Trophoblast cell (in vitro differentiated cells and primary cell): ENCODE measurements around the gene RNASE12.

Experiments used
- DNase-seq, 2 donors: peaks; one replicate each; pipeline ENCODE4 v3.0.0-alpha.2; 2016
- H2AFZ ChIP-seq: 2 replicates; pipeline ENCODE4 v1.6.1; 2013; ENCODE audit warnings: low read length, moderate library complexity, mild to moderate bottlenecking; ENCODE audit not compliant: insufficient read depth, poor library complexity
- H2AK5ac ChIP-seq: 2 replicates; pipeline ENCODE4 v1.6.1; 2013; ENCODE audit warnings: mild to moderate bottlenecking, low read length
- H2BK120ac ChIP-seq: 2 replicates; pipeline ENCODE4 v1.6.1; 2013; ENCODE audit warnings: low read length, mild to moderate bottlenecking, moderate library complexity; ENCODE audit not compliant: insufficient read depth, poor library complexity
- H2BK12ac ChIP-seq: 2 replicates; pipeline ENCODE4 v1.6.1; 2013; ENCODE audit warnings: mild to moderate bottlenecking, low read length, moderate library complexity
- H2BK5ac ChIP-seq: 2 replicates; pipeline ENCODE4 v1.6.1; 2013; ENCODE audit warnings: low read length, low read depth, moderate library complexity, mild to moderate bottlenecking; ENCODE audit not compliant: poor library complexity
- H3K14ac ChIP-seq: 2 replicates; pipeline ENCODE4 v1.6.1; 2013; ENCODE audit warnings: mild to moderate bottlenecking, low read length
- H3K18ac ChIP-seq: 2 replicates; pipeline ENCODE4 v1.6.1; 2013; ENCODE audit warnings: mild to moderate bottlenecking, low read length
- H3K23ac ChIP-seq: 2 replicates; pipeline ENCODE4 v1.6.1; 2013; ENCODE audit warnings: low read length
- H3K27ac ChIP-seq: 2 replicates; pipeline ENCODE4 v1.5.1; 2013; ENCODE audit warnings: low read depth, mild to moderate bottlenecking, inconsistent platforms, low read length, moderate library complexity
- H3K27me3 ChIP-seq: 2 replicates; pipeline ENCODE4 v1.6.1; 2013; ENCODE audit warnings: inconsistent platforms, mild to moderate bottlenecking, low read length, moderate library complexity; ENCODE audit not compliant: insufficient read depth
- H3K36me3 ChIP-seq, 2 experiments: 1 replicate in 1 of 2; 2 replicates in 1 of 2; pipeline ENCODE4 v1.6.1; 2013; ENCODE audit warnings: low read length in 2 of 2, mild to moderate bottlenecking in 2 of 2, moderate library complexity in 1 of 2; ENCODE audit not compliant: insufficient read depth in 2 of 2, control insufficient read depth in 1 of 2
- H3K4ac ChIP-seq: 2 replicates; pipeline ENCODE4 v1.6.1; 2013; ENCODE audit warnings: low read depth, mild to moderate bottlenecking, low read length, moderate library complexity
- H3K4me1 ChIP-seq, 2 experiments: 1 replicate in 1 of 2; 2 replicates in 1 of 2; pipeline ENCODE4 v1.6.1; 2013; ENCODE audit warnings: low read length in 2 of 2, mild to moderate bottlenecking in 2 of 2, moderate library complexity in 1 of 2; ENCODE audit not compliant: insufficient read depth in 2 of 2, control insufficient read depth in 1 of 2
- H3K4me2 ChIP-seq: 2 replicates; pipeline ENCODE4 v1.6.1; 2013; ENCODE audit warnings: inconsistent platforms, mild to moderate bottlenecking, low read length, moderate library complexity
- H3K4me3 ChIP-seq: 2 replicates; pipeline ENCODE4 v1.5.1; 2013; ENCODE audit warnings: mild to moderate bottlenecking, low read depth, low read length, inconsistent platforms
- H3K79me1 ChIP-seq: one replicate; pipeline ENCODE4 v1.6.1; 2013; ENCODE audit warnings: low read length
- H3K79me2 ChIP-seq: 2 replicates; pipeline ENCODE4 v1.6.1; 2013; ENCODE audit warnings: low read length, mild to moderate bottlenecking; ENCODE audit not compliant: control insufficient read depth, insufficient read depth, poor library complexity
- H3K9ac ChIP-seq: 2 replicates; pipeline ENCODE4 v1.6.1; 2013; ENCODE audit warnings: mild to moderate bottlenecking, low read length
- H3K9me3 ChIP-seq: 2 replicates; pipeline ENCODE4 v1.6.1; 2013; ENCODE audit warnings: low read depth, mild to moderate bottlenecking, control low read depth, inconsistent platforms, low read length; ENCODE audit not compliant: insufficient read depth
- H4K12ac ChIP-seq: 2 replicates; pipeline ENCODE4 v1.6.1; 2013; ENCODE audit warnings: low read depth, mild to moderate bottlenecking, low read length, moderate library complexity
- H4K8ac ChIP-seq: 2 replicates; pipeline ENCODE4 v1.6.1; 2013; ENCODE audit warnings: low read depth, mild to moderate bottlenecking, low read length, moderate library complexity
- H4K91ac ChIP-seq: one replicate; pipeline ENCODE4 v1.6.1; 2013; ENCODE audit warnings: low read depth, mild to moderate bottlenecking, low read length, moderate library complexity
- WGBS: extraction: QIAGEN DNeasy Blood & Tissue Kit; methylation state at CpG from one replicate; pipeline ENCODE4 v1.1.7; 2013; ENCODE audit warnings: missing lambda C conversion rate; ENCODE audit not compliant: insufficient read length, insufficient coverage; ENCODE audit errors: extremely low coverage; 5-methylcytosine and 5-hydroxymethylcytosine counted together

Gene RNASE12

DNA sequence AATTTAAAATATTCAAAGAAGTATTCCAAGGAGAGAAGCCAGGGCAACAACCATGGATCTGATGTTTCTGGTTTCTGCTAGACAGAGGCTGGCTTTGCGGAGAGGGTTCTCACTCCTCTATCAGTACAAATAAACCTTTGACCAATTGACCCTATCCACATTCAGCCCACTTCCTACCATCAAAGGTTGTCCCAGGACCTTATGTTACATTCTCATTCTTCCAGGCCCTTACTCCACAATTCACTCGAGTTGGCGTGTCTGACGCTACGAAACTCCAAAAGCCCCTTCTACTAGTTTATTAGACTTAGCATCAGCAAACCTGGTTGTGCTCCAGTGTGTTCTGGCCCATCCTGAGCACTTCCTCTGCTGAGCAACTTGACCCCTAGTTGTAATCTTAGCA, 24.8 kb upstream of the RNASE12 start:
- no peak overlapping the region for H3K14ac ChIP-seq
- H3K18ac ChIP-seq, result no peak overlapping the region
- no peak overlapping the region for H3K23ac ChIP-seq
- H2BK120ac ChIP-seq, result no peak overlapping the region
- no peaks in the 10 kb centered on the region for H3K27me3 ChIP-seq
- H3K79me1 ChIP-seq, result no peaks in the 10 kb centered on the region
- no peaks in the 10 kb centered on the region for H3K4me1 ChIP-seq
- no peak overlapping the region for H3K4me3 ChIP-seq
- no peak overlapping the region for H3K9ac ChIP-seq
- no peaks in the 10 kb centered on the region for H3K9me3 ChIP-seq
- no peak overlapping the region for H4K91ac ChIP-seq
- no peak overlapping the region for H2AFZ ChIP-seq
- no peaks in the 10 kb centered on the region for H3K79me2 ChIP-seq
- H2BK5ac ChIP-seq, result no peak overlapping the region
- no peak overlapping the region for H4K12ac ChIP-seq
- no peak overlapping the region for H3K4me2 ChIP-seq
- no peak overlapping the region for H3K4ac ChIP-seq
- H4K8ac ChIP-seq, result no peak overlapping the region
- H2BK12ac ChIP-seq, result no peak overlapping the region
- no peak overlapping the region for H2AK5ac ChIP-seq
- no peak overlapping the region for H3K27ac ChIP-seq
- no CpG with 5 or more reads among the region's 5 CpGs for whole genome bisulfite sequencing
- H3K36me3 ChIP-seq, result no peaks in the 10 kb centered on the region
- no peak for DNase-seq

GRCh38 chr14:20614038-20614840, 23.1 kb upstream of the RNASE12 start:
- Histone ChIP-seq H3K14ac (no peak overlapping the region), H3K4me1 (no peaks in the 10 kb centered on the region), H2BK120ac (no peak overlapping the region), H2AK5ac (no peak overlapping the region), H3K4me3 (peak overlapping the region; percentile 74), H3K4me2 (peak overlapping the region; percentile 91), H3K27me3 (no peaks in the 10 kb centered on the region), H4K8ac (no peak overlapping the region), H3K23ac (no peak overlapping the region), H3K79me2 (peaks cover 2% of the 10 kb centered on the region), H3K9me3 (no peaks in the 10 kb centered on the region), H3K36me3 (no peaks in the 10 kb centered on the region), H3K79me1 (no peaks in the 10 kb centered on the region), H2BK12ac (no peak overlapping the region), H4K91ac (no peak overlapping the region), H4K12ac (no peak overlapping the region), H3K27ac (no peak overlapping the region), H2BK5ac (no peak overlapping the region), H3K9ac (peak overlapping the region; percentile 71), H2AFZ (no peak overlapping the region), H3K18ac (no peak overlapping the region), H3K4ac (no peak overlapping the region)
- peak in 1 of 2 donors; percentile 18 for DNase-seq
- no CpG with 5 or more reads among the region's 17 CpGs for WGBS

DNA sequence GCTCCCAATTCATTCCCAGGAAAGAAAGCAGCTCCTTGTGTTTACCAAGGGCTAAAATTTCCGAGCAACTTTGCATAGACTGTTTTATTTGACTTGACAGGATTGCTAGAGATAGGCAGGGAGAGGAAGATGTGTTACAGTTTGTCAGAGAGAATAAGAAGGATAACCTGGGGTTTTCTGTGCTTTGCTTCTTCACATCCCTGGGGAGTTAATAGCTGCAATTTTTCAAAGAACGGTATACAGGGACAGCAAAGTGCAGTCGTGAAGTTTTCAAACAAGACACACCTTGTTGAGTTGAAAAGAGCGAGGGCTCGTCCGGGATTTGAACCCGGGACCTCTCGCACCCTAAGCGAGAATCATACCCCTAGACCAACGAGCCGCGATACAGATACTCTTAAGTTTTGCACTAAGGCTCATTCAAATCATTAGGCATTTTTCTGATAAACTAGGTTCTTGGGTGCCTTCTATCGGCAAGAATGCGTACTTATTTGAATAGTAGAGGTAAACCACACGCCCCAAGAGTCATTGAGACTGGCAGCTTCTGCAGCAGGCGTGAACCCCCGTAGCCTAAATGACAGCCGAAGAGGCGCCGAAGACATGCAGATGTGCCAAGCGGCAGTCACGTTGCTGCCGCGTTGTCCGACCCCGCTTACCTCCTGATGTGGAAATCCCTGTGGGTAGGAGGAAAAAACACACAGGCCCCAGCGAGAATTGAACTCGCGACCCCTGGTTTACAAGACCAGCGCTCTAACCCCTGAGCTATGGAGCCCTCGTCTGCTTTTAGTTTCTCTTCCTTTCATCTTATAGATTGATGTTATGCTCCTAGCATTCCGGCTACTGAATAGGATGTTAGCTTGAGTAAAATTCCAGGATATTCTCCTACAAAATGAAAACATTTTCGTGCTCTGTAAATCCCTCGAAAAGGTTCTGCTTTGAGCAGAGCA, 22.2 kb upstream of the RNASE12 start:
- no peak overlapping the region for H4K12ac ChIP-seq
- H4K8ac ChIP-seq, result no peak overlapping the region
- H3K9ac ChIP-seq, result peak overlapping the region; percentile 71
- H3K14ac ChIP-seq, result no peak overlapping the region
- H3K4me2 ChIP-seq, result peak overlapping the region; percentile 91
- peak overlapping the region; percentile 75 for H3K4me3 ChIP-seq
- H3K23ac ChIP-seq, result no peak overlapping the region
- no peak overlapping the region for H2BK12ac ChIP-seq
- no peak overlapping the region for H3K18ac ChIP-seq
- no peaks in the 10 kb centered on the region for H3K4me1 ChIP-seq
- H3K4ac ChIP-seq, result no peak overlapping the region
- H3K9me3 ChIP-seq, result no peaks in the 10 kb centered on the region
- no peaks in the 10 kb centered on the region for H3K79me1 ChIP-seq
- H3K27ac ChIP-seq, result no peak overlapping the region
- peaks cover 2% of the 10 kb centered on the region for H3K79me2 ChIP-seq
- no peak overlapping the region for H2AK5ac ChIP-seq
- H4K91ac ChIP-seq, result no peak overlapping the region
- WGBS, result no CpG with 5 or more reads among the region's 34 CpGs
- H3K27me3 ChIP-seq, result no peaks in the 10 kb centered on the region
- H2AFZ ChIP-seq, result no peak overlapping the region
- H2BK5ac ChIP-seq, result no peak overlapping the region
- no peaks in the 10 kb centered on the region for H3K36me3 ChIP-seq
- peak; percentile 93 to 99 for DNase-seq
- no peak overlapping the region for H2BK120ac ChIP-seq

DNA sequence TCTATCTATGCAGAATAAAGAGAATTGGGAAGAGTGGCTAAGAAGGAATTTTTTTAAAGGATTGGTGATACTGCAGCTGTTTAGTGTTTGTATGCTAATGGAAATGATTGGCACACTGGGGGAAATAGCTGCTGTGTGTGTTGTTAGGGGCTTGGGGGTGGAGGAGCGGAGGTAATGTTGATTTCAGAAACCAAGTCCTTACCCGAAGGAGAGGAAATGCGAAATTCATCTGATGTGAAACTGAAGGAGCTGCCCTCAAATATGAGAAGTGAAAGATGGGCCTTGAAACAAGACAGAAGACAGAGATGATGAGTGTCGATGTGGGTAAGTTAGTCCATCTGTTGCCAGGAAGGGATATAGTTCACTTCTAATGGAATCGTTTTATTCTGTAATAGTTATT, 21.2 kb upstream of the RNASE12 start:
- Histone ChIP-seq H3K4me2 (no peak overlapping the region), H3K27ac (no peak overlapping the region), H2BK120ac (no peak overlapping the region), H3K18ac (no peak overlapping the region), H3K27me3 (no peaks in the 10 kb centered on the region), H2BK5ac (no peak overlapping the region), H3K79me1 (no peaks in the 10 kb centered on the region), H2AK5ac (no peak overlapping the region), H4K12ac (no peak overlapping the region), H4K91ac (no peak overlapping the region), H3K9me3 (no peaks in the 10 kb centered on the region), H2AFZ (no peak overlapping the region), H3K36me3 (no peaks in the 10 kb centered on the region), H2BK12ac (no peak overlapping the region), H4K8ac (no peak overlapping the region), H3K23ac (no peak overlapping the region), H3K79me2 (peaks cover 2% of the 10 kb centered on the region), H3K4me1 (no peaks in the 10 kb centered on the region), H3K4ac (no peak overlapping the region), H3K9ac (no peak overlapping the region), H3K14ac (no peak overlapping the region), H3K4me3 (no peak overlapping the region)
- DNase-seq, result no peak
- WGBS, result no CpG with 5 or more reads among the region's 5 CpGs
